Cardiac muscle cell (in vitro differentiated cells and primary cell): Measurements from ENCODE around the gene TESMIN. TPM values are rescaled to one million over a fixed set of nuclear protein-coding genes. Genes with fewer than 3 reads are reported as not detected.

Source experiments
- DNase-seq, 2 donors: peaks; one replicate each; pipeline versions ENCODE4 v3.0.0 to v3.0.0-alpha.2; 2010 to 2017; ENCODE audit warnings: low read depth in 1 of 2, low spot score in 1 of 2
- H3K27ac ChIP-seq: fragments of 200-600 bp; sonication (generic); 2 replicates; pipeline ENCODE4 v1.5.1; 2016
- H3K27me3 ChIP-seq: fragments of 200-600 bp; sonication (generic); 2 replicates; pipeline ENCODE4 v1.6.0; 2016; ENCODE audit warnings: control low read depth
- H3K36me3 ChIP-seq: fragments of 200-600 bp; sonication (generic); 2 replicates; pipeline ENCODE4 v1.5.1; 2016; ENCODE audit warnings: control low read depth
- H3K4me1 ChIP-seq: fragments of 200-600 bp; sonication (generic); 2 replicates; pipeline ENCODE4 v1.8.1; 2017; ENCODE audit warnings: low read depth, mild to moderate bottlenecking, mixed run types
- H3K4me3 ChIP-seq: fragments of 200-600 bp; sonication (generic); 2 replicates; pipeline ENCODE4 v1.5.1; 2016; ENCODE audit warnings: mild to moderate bottlenecking
- H3K9me3 ChIP-seq: fragments of 200-600 bp; sonication (generic); 2 replicates; pipeline ENCODE4 v1.5.1; 2017; ENCODE audit warnings: low read depth, mild to moderate bottlenecking, control low read depth
- CTCF ChIP-seq: IDR thresholded peaks from 2 replicates; pipeline ENCODE4 v1.5.1; 2012; ENCODE audit warnings: low read depth, mild to moderate bottlenecking, low read length
- polyA plus RNA-seq: library from polyadenylated mRNA; unstranded; fragments of >200 nt; fragmentation: Nextera tagmentation; extraction: Ambion mirVana; gene quantifications from 2 replicates; pipeline ENCODE4 v1.2.1, GENCODE V29; 2016
- total RNA-seq: library from RNA; depleted of rRNA; stranded (reverse); fragments of >200 nt; gene quantifications from 2 replicates; pipeline ENCODE4 v1.2.3, GENCODE V29; 2016

The TESMIN gene
- total and polyA plus RNA-seq, 2 experiments from 2014 or later: 4.6 to 23.5 TPM

GRCh38 chr11:68658661-68659060 lies 92.7 kb downstream of the TESMIN start:
- no peak overlapping the region for H3K27ac ChIP-seq
- TF ChIP-seq CTCF: no peak
- no peaks in the 10 kb centered on the region for H3K9me3 ChIP-seq
- no peaks in the 10 kb centered on the region for H3K36me3 ChIP-seq
- DNase-seq: peak in 1 of 2 donors; percentile 72
- no peak overlapping the region for H3K4me3 ChIP-seq
- H3K27me3 ChIP-seq: no peaks in the 10 kb centered on the region
- H3K4me1 ChIP-seq: no peaks in the 10 kb centered on the region

GRCh38 chr11:68658097-68658496 lies 93.2 kb downstream of the TESMIN start:
- H3K36me3 ChIP-seq: no peaks in the 10 kb centered on the region
- no peak overlapping the region for H3K4me3 ChIP-seq
- TF ChIP-seq CTCF: no peak
- H3K27ac ChIP-seq: no peak overlapping the region
- no peaks in the 10 kb centered on the region for H3K9me3 ChIP-seq
- no peaks in the 10 kb centered on the region for H3K4me1 ChIP-seq
- DNase-seq: peak in 1 of 2 donors; percentile 32
- H3K27me3 ChIP-seq: no peaks in the 10 kb centered on the region

Other genes with a start within 250 kb of the TESMIN start
- 0.60 and 0.83 TPM in 2 replicates for gene GAL, start 67.0 kb downstream of the TESMIN start, total RNA-seq
- gene GAL, start 67.0 kb downstream of the TESMIN start, polyA plus RNA-seq: 1.4 and 5.9 TPM in 2 replicates
- 7.4 and 10.9 TPM in 2 replicates for gene CPT1A, start 90.4 kb upstream of the TESMIN start, total RNA-seq
- 1.7 and 2.1 TPM in 2 replicates for gene CPT1A, start 90.4 kb upstream of the TESMIN start, polyA plus RNA-seq
- 75.9 and 97.5 TPM in 2 replicates for gene MRPL21, start 152.3 kb upstream of the TESMIN start, total RNA-seq
- gene MRPL21, start 152.3 kb upstream of the TESMIN start, polyA plus RNA-seq: 194 and 220 TPM in 2 replicates
- gene IGHMBP2, start 152.4 kb upstream of the TESMIN start, total RNA-seq: 17.3 and 21.7 TPM in 2 replicates
- gene IGHMBP2, start 152.4 kb upstream of the TESMIN start, polyA plus RNA-seq: 20.9 and 22.1 TPM in 2 replicates
- not detected in 2 replicates for gene MRGPRD, start 229.5 kb upstream of the TESMIN start, total RNA-seq
- not detected in 2 replicates for gene MRGPRD, start 229.5 kb upstream of the TESMIN start, polyA plus RNA-seq